Stimulated activated CD4-positive, alpha-beta T cell treated with anti-CD3 and anti-CD28 coated beads, Interleukin-1b, Interleukin-23, amount 100 ng/mL, for 4 hours (primary cell): Measurements from ENCODE around the gene CEP104.
"Not testable (repeated sequence)": the region's sequence is repeated elsewhere in the genome, so short reads cannot be mapped to it uniquely, and the experiment has no call there.

Source experiments
- DNase-seq, 2 donors: peaks; one replicate each; pipeline ENCODE4 v3.0.0-alpha.2; 2020; ENCODE audit warnings: low read depth in 2 of 2

The CEP104 gene

DNA sequence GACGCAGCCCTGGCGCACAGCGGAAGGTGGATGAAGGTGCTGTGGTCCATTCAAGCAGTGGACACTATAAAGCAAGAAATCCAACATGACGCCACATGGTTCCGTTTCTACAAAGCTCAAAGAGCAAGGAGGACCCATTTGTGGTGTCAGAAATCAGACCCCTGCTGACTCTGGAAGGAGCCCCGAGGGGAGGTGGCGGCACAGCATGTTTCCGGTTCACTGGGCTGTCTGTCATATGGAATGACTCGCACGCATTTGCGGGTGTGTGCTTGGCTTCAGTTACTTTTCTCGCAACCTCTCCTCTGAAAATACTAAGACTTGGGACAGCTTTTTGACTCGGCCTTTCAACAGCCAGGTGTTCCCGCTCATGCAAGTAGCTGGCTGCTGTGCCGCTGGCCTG, 31.7 kb downstream of the CEP104 start:
- DNase-seq = no peak

DNA sequence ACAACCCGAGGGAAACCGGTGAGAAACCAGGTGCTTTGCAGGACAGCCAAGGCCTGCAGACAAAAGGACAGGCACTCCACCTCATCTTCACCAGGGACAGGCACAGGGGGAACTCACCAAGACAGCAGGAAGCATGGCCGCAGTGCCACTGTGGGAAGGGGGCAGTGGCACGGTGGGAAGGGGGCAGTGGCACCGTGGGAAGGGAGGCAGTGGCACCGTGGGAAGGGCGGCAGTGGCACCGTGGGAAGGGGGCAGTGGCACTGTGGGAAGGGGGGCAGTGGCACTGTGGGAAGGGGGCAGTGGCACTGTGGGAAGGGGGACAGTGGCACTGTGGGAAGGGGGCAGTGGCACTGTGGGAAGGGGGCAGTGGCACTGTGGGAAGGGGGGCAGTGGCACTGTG, 32.4 kb downstream of the CEP104 start:
- DNase-seq = no peak

DNA sequence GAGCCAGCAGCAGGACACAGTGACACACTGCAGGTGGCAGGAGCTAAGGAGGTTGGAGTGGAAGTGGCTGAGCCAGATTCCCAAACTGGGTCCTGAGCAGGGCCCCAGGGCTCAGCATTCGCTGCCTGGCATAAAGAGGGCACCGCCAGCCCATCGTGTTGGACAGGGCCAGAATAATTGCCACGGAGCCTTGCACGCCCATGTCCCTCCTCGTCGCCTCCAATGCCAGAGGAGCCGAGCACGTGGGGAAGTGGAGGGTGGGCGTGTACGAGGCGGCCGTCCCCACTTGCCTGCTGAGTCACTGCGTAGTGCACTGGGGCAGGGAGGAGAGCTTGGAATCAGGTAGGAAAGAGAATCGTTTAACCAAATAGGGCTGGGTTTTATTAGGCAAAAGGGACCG, 34.6 kb downstream of the CEP104 start:
- no peak for DNase-seq

DNA sequence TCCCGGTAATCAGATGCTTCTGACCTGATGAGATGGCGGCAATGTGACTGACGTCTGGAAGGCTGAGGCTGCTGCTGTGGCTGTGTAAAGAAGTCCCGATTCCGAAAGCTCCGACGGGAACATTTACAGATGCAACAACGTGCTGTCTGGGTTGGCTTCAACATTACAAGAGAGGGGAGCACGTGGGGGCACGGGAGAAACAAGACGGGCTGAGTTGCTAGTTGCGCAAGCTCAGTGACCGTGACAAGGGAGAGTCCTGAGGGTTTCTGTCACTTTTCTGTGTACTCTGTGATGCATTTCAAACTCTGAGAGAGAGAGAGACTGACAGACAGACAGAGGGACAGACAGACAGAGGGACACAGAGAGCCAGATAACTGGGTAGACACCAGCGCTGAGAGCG, 35.1 kb downstream of the CEP104 start:
- DNase-seq = no peak

DNA sequence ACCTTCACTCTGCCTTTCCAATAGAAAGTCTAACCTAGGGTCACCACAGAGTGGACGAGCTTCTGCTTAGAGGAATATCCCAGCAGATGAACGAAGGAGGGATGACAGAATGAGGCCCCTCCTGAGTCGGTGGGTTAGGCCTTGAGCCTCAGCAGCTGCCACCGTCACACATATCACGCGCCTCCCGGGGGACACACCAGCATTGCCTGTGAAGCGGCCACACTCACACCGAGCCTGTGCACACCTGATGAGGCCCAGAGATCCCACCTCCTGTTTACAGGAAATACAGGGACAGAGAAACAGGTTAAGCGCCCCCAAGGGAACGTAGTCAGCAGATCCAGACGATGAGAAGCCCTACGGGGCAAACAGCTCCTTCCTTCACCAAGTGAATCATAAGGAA, 35.6 kb downstream of the CEP104 start:
- no peak for DNase-seq

DNA sequence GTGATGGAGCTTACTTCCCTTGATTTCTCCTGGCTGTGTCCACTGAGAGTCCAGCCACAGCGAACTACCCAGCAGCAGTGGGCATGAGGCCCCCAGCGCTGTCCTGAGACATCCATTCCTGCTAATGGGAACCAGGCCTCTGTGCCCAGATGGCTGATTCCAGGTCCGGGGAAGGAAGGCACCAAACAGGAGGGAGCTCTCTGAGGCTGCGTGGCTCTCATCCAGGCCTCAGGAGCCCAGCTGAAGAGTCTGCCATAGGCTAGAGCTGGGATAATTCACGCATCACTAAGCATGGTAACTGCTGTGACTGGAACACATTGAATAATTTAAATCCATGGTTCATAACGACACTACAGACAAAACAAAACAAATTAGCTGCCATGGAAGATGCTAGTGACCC, 36.0 kb downstream of the CEP104 start:
- DNase-seq = no peak

DNA sequence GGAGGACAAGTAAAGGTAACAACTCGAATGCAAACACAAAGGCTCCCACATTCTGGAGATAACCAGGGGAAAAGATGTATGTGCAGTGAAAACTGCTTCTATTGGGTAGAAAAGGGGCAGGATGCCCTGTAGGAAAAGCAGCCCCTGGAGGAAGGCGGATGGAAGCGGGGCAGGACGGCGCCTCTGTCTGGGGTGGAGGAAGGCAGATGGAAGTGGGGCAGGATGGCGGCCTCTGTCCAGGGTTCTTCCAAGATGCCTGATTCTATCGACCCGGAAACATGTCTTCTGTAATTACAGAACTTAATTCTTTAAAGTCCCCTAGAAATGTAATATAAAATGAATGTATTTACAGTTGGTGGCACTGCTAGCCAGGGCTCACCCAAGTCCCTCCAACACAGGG, 36.7 kb downstream of the CEP104 start:
- DNase-seq = no peak

DNA sequence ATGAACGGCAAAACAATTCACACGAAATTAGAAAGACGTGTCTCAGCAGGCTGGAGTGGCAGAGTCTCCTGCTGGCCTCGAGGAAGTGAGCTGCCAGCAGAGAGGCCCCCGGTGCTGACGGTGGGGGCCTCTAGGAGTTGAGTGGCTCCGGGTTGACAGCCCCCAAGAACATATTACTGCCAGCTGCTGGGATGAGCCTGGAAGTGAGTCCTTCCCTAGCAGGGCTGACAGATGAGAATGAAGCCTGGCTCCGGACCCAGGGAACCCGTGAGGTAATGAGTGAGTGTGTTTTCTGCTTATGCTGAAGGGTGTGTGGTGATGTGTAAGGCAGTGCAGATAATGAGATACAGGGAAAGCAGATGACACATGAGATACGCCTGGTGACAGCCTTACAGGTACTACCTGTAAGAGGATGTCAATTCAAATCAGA, 37.2 kb downstream of the CEP104 start:
- DNase-seq = no peak

DNA sequence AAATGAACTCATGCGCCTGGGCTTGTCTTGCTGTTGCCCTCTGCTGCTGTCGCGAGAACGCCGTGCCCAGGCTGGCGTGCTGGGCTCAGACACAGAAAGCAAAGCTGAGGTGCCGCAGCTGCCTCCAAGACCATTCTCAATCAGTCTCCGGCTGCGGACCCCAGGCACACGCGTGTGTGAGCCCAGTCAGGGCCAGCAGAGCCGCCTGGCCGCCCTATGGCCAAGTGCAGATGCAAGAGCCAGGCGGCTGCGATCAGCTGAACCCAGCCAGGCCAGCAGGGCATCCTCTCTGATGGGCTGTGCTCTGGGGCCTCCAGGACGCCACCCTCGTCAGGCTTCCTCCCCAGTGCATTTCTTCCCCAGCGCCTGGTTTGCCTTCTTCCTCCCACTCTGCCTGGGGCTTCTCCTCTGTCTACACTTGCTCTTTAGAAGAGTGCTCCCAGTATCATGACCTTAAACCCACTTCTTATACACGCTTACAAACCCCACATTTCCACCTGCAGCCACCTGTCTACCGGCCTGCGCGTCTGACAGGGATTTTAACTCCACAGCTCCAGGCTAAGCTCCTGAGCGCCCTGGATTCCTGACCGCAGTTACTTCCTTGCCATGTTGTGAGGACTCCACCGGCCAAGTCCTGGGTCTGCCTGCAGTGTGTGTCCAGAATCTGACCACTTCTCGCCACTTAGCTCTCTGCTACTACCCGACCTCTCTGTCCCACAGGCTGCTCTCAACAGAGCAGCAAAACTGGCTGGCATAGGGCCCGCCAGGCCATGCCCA, 39.0 kb downstream of the CEP104 start:
- no peak for DNase-seq

DNA sequence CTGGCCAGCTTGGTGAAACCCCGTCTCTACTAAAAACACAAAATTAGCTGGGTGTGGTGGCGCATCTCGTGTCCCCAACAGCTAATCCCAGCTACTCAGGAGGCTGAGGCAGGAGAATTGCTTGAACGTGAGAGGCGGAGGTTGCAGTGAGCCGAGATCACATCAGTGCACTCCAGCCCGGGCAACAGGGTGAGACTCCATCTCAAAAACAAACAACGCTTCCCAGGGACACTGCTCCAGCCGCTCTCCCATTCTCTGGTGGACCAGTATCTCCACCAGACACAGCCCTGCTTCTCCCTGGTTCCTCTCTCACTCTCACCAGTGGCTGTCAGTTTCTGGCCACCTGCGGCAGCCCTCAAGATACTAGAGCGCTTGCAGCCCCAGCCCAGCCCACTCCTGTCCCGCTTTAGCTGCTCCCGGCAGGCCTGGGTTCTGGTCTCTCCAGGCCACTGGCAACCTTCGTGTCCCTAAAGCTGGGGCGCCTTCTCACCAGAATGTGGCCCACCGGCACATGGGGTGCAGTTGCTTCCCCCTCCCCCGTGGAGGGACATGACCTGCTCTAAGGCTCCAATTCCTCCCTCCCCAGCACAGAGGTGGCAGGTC, 39.8 kb downstream of the CEP104 start:
- DNase-seq = no peak

DNA sequence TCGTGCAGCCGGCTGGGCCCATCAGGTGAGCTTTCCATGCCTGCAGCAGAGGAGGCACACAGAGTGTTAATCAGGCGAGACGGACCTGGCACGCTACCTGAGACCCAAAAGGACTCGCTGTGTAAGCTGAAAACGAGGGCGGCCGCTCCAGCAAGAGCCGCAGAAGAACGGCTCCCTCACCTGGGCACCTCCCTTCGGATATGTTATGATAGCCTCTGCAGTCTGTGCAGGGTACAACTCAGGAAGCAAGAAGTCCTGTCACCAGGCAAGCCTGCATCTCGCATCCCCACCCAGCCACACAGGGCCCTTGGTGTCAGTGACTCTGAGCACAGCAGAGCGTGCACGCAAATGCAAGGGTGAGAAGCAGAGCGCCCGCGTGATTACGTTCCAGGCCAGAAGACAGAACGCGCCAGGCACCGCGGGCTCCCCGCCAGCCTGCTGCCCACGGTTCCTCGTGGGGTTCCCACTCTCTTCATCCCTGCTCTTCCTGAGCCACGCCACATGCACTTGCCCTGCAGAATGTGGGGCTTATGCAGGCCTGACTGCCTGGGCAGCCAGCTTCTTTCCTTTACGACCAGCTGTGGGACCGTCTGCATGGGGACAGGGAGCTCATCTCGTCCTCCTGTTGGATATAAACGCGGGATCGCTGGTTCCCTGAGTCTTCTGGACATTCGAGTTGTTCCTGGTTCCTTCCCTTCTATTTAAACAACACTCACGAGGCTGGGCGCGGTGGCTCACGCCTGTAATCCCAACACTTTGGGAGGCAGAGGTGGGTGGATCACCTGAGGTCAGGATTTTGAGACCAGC, 40.5 kb downstream of the CEP104 start:
- no peak for DNase-seq

DNA sequence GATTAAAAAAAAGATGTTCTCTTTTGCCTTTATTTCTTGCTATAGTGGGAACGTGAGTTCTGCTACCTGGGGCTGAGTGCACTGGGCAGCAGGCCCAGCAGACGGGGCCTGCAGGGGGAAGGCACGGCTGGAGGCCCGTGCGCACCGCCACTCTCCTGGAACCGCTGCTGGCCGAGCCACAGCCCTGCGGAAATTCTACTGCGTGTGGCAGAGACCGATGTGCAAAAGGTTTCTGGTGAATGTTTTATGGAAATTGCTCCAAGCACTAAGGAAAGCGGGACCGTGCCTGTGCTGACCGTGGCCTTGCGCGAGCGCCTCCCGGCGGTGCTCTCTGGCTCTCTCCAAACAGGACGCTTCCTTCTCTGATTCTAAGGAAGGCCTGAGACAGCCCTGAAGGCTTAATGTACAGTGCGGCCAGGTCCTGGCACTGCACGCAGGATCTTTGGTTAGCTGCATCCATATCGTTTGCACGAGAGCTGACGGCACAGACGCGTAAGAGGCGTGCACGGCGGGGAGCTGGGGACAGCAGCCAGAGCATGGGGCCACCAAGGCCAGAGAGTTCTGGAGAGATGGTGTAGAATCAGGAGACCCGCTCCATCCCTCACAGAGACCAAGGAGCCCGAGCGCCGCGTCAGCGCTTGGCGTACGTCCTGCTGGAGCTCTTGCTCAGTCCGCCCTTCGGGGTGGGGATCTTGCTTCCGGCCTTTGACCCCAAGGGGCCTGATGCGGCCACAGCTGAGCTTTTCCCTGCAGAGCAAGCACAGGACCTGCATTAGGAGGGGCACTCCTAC, 42.0 kb downstream of the CEP104 start:
- no peak for DNase-seq

DNA sequence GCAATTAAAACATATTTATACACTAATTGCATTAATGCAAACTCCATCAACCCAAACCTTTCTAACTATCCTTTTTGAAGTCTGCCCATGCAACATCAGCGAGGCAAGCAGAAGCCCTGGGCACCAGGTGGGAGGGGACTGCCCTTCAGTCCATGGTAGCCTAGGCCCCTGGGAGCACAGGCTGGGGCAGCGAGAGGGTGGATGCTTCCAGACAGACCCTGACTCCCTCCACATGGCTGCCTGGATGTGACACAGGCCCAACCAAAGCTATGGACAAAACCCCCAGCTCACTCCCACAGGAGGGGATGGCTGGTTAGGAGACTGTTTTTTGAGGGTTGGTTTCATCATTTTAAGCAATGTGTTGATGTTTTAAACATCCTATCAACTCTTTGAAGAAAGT, 42.9 kb downstream of the CEP104 start:
- DNase-seq = no peak

DNA sequence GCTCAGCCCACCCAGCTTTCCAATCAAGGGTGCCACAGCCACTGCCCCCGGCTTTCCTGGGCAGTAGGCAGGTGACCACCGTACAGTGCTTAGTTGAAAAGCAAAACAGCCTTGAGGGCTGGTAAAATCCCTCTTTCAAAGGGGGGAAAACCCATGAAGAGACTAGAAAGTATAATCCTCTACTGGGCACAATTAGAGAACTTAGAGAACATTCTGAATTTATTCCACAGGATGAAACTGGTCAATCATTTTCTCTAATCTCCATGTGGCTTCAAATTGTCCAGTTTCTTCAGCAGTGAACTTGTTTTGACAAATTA, 45.5 kb downstream of the CEP104 start:
- DNase-seq = no peak

DNA sequence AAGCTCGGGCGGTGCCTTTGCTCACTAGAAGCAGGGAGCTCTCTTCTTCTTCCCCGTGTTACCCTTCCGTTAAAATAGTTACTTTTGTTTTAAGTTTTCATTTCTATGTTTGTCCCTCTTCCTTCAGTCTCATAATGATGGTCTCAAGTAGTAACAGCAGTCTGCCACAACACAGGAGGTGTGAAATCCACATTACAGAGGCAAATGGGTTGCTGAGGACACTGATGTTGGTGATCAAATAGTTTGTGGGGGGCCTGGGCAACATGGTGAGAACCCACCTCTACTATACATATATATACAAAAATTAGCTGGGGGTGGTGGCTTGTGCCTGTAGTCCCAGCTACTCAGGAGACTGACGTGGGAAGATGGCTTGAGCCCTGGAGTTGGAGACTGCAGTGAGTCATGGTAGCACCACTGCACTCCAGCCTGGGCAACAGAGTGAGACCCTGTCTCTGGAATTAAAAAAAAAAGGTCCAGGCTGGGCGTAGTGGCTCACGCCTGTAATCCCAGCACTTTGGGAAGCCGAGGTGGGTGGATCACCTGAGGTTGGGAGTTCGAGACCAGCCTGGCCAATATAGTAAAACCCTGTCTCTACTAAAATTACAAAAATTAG, 46.8 kb downstream of the CEP104 start:
- not testable (repeated sequence) for DNase-seq

DNA sequence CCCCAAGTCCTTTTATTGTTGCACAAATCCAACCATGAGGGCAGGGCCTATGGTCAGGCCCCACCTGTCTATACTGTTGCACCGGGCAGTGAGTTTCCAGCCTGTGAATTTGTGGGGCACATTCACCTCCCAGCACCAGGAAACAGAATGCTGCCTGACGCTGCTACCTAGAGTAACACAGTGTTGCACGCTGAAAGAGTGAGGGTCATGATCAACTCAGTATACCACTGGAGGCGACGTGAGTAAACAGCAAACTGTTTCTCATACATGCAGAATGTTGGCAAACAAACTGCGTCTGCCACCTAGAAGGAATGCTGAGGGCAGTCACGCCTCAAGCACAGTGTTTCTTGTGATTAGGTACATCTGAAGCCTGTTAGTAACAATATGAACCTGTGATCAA, 47.3 kb downstream of the CEP104 start:
- no peak for DNase-seq

DNA sequence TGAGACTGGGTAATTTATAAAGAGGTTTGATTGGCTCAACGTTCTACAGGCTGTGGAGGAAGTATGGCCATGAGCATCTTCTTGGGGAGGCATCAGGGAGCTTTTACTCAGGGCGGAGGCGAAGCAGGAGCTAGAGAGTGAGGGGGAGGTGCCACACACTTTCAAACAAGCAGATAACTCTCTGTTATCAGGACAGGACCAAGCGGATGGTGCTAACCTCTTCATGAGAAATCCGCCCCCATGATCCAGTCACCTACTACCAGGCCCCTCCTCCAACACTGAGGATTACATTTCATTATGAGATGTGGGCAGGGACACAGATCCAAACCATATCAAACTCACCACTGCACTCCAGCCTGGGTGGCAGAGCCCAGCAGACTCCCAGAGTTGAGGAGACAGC, 49.2 kb downstream of the CEP104 start:
- DNase-seq = no peak

DNA sequence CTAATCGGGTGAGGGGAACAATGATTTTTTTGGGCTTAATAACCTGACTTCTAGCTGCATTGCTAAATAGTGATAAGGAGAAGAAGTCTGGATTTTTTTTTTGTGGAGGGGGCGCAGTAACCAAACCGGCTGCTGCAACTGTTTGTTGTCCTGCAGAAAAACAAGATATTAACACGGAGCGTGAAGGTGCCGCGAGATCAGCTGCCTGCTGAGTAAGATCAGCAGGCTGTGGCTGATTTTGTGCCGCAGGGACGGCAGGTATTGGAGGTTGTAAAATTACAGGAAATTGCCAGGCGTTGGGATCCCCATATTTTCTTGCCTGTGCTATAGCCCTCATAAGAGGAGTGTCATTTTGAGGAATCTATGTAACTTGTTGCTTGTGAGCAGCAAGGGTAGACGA, 52.0 kb downstream of the CEP104 start:
- no peak for DNase-seq

DNA sequence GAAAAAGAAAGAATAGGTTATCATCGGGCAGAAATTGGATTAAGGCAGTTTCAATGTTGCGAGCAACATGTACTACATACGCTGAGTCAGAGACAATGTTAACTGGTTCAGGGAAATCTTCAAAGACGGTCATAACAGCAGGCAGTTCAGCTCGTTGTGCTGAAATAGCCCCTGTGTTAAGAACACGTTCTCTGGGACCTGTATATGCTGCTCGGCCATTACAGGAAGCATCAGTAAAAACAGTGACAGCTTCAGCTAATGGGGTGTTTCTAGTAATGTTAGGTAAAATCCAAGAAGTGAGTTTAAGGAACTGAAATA, 52.4 kb downstream of the CEP104 start:
- not testable (repeated sequence) for DNase-seq

DNA sequence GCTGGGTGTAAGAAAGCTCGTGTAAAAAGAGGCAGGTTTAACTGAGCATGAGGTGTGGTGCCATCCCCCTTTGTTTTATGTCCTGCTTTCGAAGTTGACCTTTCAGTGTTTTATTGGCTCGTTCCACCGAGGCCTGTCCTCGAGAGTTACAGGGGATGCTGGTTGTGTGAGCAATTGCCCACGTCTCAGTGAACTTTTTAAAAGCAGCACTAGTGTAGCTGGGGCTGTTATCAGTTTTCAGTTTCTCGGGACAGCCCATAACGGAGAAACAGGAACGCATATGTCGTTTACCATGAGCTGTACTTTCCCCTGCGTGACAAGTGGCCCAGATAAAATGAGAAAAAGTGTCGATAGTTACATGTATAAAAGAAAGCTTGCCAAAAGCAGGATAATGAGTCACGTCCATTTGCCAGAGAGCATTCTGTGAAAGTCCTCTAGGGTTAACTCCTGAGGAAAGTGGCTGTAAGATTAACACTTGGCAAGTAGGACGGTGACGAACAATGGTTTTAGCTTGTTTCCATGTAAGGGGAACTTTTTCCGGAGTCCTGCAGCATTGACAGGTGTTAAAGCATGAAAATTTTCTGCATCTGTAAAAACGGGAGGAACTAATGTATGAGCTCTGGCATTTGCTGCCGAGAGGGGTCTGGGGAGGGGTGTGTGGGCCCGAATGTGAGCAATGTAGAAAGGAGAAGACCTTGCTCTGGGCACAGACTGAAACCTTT, 52.9 kb downstream of the CEP104 start:
- no peak for DNase-seq

DNA sequence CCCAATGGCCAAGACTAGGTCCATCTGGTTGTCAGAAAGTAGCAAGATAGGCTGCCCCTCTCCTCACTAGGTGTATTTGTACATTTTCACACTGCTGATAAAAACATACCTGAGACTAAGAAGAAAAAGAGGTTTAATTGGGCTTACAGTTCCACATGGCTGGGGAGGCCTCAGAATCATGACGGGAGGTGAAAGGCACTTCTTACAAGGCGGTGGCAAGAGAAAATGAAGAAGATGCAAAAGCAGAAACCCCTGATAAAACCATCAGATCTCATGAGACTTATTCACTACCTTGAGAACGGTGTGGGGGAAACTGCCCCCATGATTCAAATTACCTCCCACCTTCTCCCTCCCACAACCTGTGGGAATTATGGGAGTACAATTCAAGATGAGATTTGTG, 56.2 kb downstream of the CEP104 start:
- DNase-seq = not testable (repeated sequence)
